GM23338 (cell line): ENCODE data around the gene TRNP1.
"Not testable (repeated sequence)": the region's sequence is repeated elsewhere in the genome, so short reads cannot be mapped to it uniquely, and the experiment has no call there.

Experiments
- CREB1 ChIP-seq: fragments of 250-450 bp; sonication (Bioruptor Pico); IDR thresholded peaks from 2 replicates; pipeline ENCODE4 v1.5.0; 2020; ENCODE audit warnings: low read depth, mild to moderate bottlenecking, moderate library complexity
- CTCF ChIP-seq, 2 experiments: fragments of 200-600 bp in 1 of 2; sonication (generic) in 1 of 2; conservative IDR thresholded peaks; 2 replicates each; pipeline versions ENCODE4 v1.5.1 to v1.6.1; 2016 to 2017; ENCODE audit warnings: antibody characterized with exemption in 2 of 2, low read depth in 2 of 2, mild to moderate bottlenecking in 2 of 2, moderate library complexity in 1 of 2
- POLR2AphosphoS5 ChIP-seq: IDR thresholded peaks from 2 replicates; pipeline ENCODE4 v1.6.1; 2016; ENCODE audit warnings: antibody characterized with exemption, low read depth

- not testable (repeated sequence) for TF ChIP-seq CTCF (conservative IDR thresholded peaks at IDR 0.05; ENCODE audit: low read depth in 2 of 2); CREB1; POLR2AphosphoS5
Measured at GRCh38 chr1:26948725-26949057, 44.8 kb upstream of the TRNP1 start.
